ENCODE results near the gene NRG3. TPM values are rescaled to one million over a fixed set of nuclear protein-coding genes. Genes with fewer than 3 reads are reported as not detected.

The NRG3 gene
- total RNA-seq, 1 experiment from 2014 or later = 0.66 TPM

- no peaks in the 10 kb centered on the region for H3K36me3 ChIP-seq (ENCODE audit: control insufficient read depth, insufficient read depth, low read length)
- H3K9me3 ChIP-seq = no peaks in the 10 kb centered on the region
- intact Hi-C loops (cut with micrococcal nuclease; ENCODE audit: unreplicated experiment) = no loop called here
- Mint-ChIP-seq H3K4me3 (ENCODE audit: unreplicated experiment) (no peak overlapping the region), H3K36me3 (ENCODE audit: insufficient read depth, unreplicated experiment) (no peaks in the 10 kb centered on the region), H3K27ac (ENCODE audit: unreplicated experiment) (no peak overlapping the region), H3K9me3 (ENCODE audit: unreplicated experiment) (no peaks in the 10 kb centered on the region), H3K4me1 (ENCODE audit: low read depth, unreplicated experiment) (no peaks in the 10 kb centered on the region), H3K27me3 (ENCODE audit: insufficient read depth, unreplicated experiment) (peaks cover 6% of the 10 kb centered on the region)
- CTCF ChIA-PET = no interaction called here
- BruUV-seq (replicated peaks) = no TSS peak
- DNase-seq = no peak
- no peaks in the 10 kb centered on the region for H3K27me3 ChIP-seq (replicated peaks; ENCODE audit: control insufficient read depth, insufficient read depth, low read length)
- TF ChIP-seq, protein P1, sequence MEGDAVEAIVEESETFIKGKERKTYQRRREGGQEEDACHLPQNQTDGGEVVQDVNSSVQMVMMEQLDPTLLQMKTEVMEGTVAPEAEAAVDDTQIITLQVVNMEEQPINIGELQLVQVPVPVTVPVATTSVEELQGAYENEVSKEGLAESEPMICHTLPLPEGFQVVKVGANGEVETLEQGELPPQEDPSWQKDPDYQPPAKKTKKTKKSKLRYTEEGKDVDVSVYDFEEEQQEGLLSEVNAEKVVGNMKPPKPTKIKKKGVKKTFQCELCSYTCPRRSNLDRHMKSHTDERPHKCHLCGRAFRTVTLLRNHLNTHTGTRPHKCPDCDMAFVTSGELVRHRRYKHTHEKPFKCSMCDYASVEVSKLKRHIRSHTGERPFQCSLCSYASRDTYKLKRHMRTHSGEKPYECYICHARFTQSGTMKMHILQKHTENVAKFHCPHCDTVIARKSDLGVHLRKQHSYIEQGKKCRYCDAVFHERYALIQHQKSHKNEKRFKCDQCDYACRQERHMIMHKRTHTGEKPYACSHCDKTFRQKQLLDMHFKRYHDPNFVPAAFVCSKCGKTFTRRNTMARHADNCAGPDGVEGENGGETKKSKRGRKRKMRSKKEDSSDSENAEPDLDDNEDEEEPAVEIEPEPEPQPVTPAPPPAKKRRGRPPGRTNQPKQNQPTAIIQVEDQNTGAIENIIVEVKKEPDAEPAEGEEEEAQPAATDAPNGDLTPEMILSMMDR (IDR thresholded peaks at IDR 0.05; ENCODE audit: insufficient read depth in 1 of 2, low read depth in 1 of 2, low read length in 1 of 2, severe bottlenecking in 1 of 2, unreplicated experiment in 1 of 2) = no peak
- POLR2A ChIA-PET = no interaction called here
- no peaks in the 10 kb centered on the region for H3K4me1 ChIP-seq
- no peak overlapping the region for H3K4me3 ChIP-seq (ENCODE audit: low read depth, low read length)
Measured at GRCh38 chr10:82176587-82176986, 301.6 kb downstream of the NRG3 start.

- no peak overlapping the region for H3K4me3 Mint-ChIP-seq (ENCODE audit: unreplicated experiment)
- CTCF ChIA-PET = no interaction called here
- Histone ChIP-seq H3K27me3 (replicated peaks; ENCODE audit: control insufficient read depth, insufficient read depth, low read length) (no peaks in the 10 kb centered on the region), H3K9me3 (no peaks in the 10 kb centered on the region), H3K36me3 (ENCODE audit: control insufficient read depth, insufficient read depth, low read length) (no peaks in the 10 kb centered on the region), H3K4me1 (no peaks in the 10 kb centered on the region), H3K4me3 (ENCODE audit: low read depth, low read length) (no peak overlapping the region)
- no peaks in the 10 kb centered on the region for H3K9me3 Mint-ChIP-seq (ENCODE audit: unreplicated experiment)
- no peaks in the 10 kb centered on the region for H3K36me3 Mint-ChIP-seq (ENCODE audit: insufficient read depth, unreplicated experiment)
- TF ChIP-seq, protein P1 (IDR thresholded peaks at IDR 0.05; ENCODE audit: insufficient read depth in 1 of 2, low read depth in 1 of 2, low read length in 1 of 2, severe bottlenecking in 1 of 2, unreplicated experiment in 1 of 2) = no peak
- no peak for DNase-seq
- no TSS peak for BruUV-seq (replicated peaks)
- H3K27me3 Mint-ChIP-seq (ENCODE audit: insufficient read depth, unreplicated experiment) = no peaks in the 10 kb centered on the region
- no peak overlapping the region for H3K27ac Mint-ChIP-seq (ENCODE audit: unreplicated experiment)
- POLR2A ChIA-PET = no interaction called here
- intact Hi-C loops (cut with micrococcal nuclease; ENCODE audit: unreplicated experiment) = no loop called here
- no peaks in the 10 kb centered on the region for H3K4me1 Mint-ChIP-seq (ENCODE audit: low read depth, unreplicated experiment)
Measured at GRCh38 chr10:82190432-82191260, 315.7 kb downstream of the NRG3 start.

DNA sequence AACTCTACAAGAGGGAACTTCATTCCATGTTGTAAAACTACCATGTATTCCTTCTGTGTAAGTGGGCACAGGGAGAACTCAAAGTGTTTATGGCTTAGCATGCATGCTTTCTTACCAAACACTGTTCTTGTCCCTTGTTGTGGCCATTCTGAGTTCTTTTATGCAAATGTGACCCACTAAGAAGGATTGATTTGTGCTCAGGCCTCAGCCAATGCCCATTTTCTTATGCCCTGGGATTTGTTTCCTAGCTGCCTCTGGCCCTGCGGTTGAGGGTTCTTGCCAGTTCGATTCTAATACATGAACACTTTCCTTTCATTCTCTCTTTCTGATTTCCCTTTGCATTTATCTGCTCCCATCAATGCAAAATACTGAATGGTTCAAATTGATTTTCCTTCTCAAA is 316.7 kb downstream of the NRG3 start:
- Mint-ChIP-seq H3K27me3 (ENCODE audit: insufficient read depth, unreplicated experiment) (no peaks in the 10 kb centered on the region), H3K4me3 (ENCODE audit: unreplicated experiment) (no peak overlapping the region), H3K4me1 (ENCODE audit: low read depth, unreplicated experiment) (no peaks in the 10 kb centered on the region), H3K27ac (ENCODE audit: unreplicated experiment) (no peak overlapping the region), H3K36me3 (ENCODE audit: insufficient read depth, unreplicated experiment) (no peaks in the 10 kb centered on the region), H3K9me3 (ENCODE audit: unreplicated experiment) (no peaks in the 10 kb centered on the region)
- Histone ChIP-seq H3K4me1 (no peaks in the 10 kb centered on the region), H3K36me3 (ENCODE audit: control insufficient read depth, insufficient read depth, low read length) (no peaks in the 10 kb centered on the region), H3K4me3 (ENCODE audit: low read depth, low read length) (no peak overlapping the region), H3K9me3 (no peaks in the 10 kb centered on the region), H3K27me3 (replicated peaks; ENCODE audit: control insufficient read depth, insufficient read depth, low read length) (no peaks in the 10 kb centered on the region)
- DNase-seq = no peak
- intact Hi-C loops (cut with micrococcal nuclease; ENCODE audit: unreplicated experiment) = no loop called here
- TF ChIP-seq, protein P1 (IDR thresholded peaks at IDR 0.05; ENCODE audit: insufficient read depth in 1 of 2, low read depth in 1 of 2, low read length in 1 of 2, severe bottlenecking in 1 of 2, unreplicated experiment in 1 of 2) = no peak
- BruUV-seq (replicated peaks) = no TSS peak
- ChIA-PET CTCF (no interaction called here), POLR2A (no interaction called here)

Measured in Caco-2 (cell line).